HG02885 (cell line): ENCODE measurements around the gene LPIN1.
"Not testable (repeated sequence)": the region's sequence is repeated elsewhere in the genome, so short reads cannot be mapped to it uniquely, and the experiment has no call there.

Experiments
- ATAC-seq: cut with Tn5 transposase; IDR thresholded peaks from one replicate; pipeline ENCODE4 v1.9.1; 2021; ENCODE audit warnings: mild to moderate bottlenecking; ENCODE audit not compliant: unreplicated experiment, poor library complexity

The LPIN1 gene

GRCh38 chr2:11713815-11714214, 32.6 kb upstream of the LPIN1 start:
- no peak for ATAC-seq

DNA sequence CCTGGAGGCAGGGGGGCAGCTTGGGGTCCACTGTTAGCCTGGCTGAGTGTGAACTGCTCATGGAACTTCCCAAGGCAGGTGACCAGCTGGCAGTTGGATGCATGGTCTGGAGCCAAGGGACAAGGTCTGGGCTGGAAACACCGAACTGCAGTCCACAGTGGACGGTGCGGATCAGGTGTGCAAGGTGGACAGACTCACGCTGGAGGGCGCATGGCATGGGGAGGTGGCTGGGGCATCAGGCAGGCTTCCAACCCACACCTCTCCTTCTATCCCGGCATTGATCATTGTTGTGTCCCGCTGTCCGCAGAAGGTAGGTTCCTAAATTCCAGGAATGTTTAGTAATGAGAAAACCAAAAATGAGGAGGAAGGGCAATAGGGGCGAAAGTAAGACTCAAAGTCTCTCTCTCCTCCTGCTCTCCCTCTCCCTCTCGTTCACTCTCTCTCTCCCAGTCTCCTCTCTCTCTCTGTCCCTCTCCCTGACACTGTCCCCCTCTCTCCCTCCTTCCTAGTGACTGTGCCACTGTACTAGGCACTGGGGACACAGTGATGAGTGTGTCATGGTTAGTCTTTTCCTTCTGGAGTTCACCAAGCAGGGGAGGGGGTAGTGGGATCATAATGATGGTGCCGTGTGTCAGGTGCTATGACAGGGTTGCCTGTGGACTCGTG, 30.3 kb upstream of the LPIN1 start:
- ATAC-seq = no peak

DNA sequence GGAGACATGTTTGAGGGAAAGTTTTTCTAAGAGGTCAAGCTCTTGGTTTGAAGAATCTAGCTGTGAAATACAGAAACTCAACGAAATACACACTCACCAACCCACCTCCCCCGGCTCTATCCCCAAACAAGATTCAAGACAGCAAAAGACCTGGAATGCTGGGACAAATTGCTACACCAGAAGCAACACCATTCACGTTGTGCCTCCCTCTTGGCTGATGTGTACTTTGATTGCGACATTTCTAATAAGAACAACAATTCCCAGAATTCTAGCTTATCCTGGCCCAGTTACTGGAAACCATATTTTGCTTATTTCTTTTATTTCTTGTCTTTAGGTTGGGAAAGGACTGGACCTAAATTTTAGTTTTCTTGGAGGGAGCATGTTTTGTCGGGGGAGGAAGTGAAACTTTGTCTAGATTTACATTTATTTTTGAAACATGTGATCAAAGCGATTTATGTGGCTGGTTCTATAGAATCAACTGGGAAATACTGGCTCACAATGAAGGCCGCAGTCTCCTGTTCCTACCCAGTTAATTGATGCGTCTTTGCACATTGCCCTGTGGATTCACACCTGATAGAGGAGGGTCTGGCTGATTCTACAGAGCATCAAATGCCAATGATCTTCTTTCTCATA, 29.6 kb upstream of the LPIN1 start:
- no peak for ATAC-seq

DNA sequence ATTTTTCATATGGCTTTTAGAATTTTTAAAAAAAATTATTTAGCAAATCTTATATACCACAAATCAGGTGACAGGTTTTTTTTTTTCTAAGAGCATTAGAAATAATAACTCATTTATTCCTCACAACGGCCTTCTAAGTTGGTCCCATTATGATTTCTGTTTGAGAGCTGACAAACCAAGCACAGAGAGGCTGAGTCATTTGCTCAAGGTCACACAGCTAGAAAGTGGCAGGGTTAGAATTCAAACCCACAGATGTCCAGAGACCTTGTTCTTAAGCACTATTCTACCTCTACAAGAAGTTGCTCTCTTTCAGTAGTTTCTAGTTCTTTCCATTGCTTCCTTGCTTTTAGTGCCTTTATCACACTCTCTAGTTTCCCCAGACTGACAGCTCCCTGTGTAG, 28.8 kb upstream of the LPIN1 start:
- ATAC-seq = no peak

GRCh38 chr2:11718606-11719005, 27.8 kb upstream of the LPIN1 start:
- ATAC-seq = no peak

DNA sequence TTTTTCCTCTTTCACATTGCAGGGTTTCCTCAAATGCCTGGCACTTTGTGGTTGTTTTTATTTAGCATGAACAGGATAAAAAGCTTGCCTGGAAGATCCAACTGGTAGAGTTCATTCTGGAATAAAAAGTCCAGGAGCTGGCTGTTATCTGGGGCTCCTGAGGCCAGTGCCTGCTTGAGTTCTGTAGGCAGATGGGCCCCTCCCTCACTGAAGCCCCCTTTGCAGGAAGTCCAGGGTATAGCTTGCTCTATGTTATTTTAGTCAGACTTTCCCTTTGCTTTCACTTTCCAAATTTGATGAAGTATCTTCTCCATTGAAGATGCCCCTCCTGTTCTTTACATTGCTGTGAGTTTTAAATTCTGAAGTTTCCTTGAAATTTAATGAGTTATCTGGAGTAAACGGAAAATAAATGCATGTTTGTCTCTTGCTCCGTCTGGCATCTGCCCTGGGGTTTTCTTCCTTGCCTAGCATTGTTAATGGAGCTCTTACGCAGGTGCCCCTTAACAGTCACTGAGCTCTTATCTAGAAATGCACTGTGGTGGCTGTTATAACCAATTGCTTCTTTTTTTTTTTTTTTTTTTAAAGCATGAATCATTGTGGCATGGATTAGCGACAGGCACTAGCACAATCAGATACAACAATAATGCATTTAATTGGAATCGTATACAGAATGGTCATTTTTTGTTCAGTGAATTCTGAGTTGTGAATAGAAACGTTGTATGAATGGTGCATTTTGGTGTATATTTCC, 27.0 kb upstream of the LPIN1 start:
- ATAC-seq = no peak

DNA sequence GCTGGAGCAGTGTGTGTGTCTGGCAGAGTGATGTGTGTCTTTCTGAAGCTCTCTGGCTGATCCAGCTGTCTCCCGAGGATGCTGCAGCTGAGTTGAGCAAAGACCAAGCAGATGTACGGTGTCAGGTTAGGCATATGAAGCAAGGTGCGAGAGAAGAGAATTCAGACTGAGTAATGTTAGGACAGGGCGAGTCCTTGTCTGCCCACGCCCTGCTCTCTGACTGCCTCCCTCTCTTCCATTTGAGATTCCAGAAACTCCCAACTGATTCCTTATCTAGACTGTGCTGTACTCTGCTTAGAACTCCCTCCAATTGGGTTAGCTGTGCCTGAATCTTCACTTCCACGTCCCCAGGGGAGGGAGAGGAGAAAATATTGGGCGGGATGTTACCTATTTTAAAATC, 25.7 kb upstream of the LPIN1 start:
- ATAC-seq = no peak

DNA sequence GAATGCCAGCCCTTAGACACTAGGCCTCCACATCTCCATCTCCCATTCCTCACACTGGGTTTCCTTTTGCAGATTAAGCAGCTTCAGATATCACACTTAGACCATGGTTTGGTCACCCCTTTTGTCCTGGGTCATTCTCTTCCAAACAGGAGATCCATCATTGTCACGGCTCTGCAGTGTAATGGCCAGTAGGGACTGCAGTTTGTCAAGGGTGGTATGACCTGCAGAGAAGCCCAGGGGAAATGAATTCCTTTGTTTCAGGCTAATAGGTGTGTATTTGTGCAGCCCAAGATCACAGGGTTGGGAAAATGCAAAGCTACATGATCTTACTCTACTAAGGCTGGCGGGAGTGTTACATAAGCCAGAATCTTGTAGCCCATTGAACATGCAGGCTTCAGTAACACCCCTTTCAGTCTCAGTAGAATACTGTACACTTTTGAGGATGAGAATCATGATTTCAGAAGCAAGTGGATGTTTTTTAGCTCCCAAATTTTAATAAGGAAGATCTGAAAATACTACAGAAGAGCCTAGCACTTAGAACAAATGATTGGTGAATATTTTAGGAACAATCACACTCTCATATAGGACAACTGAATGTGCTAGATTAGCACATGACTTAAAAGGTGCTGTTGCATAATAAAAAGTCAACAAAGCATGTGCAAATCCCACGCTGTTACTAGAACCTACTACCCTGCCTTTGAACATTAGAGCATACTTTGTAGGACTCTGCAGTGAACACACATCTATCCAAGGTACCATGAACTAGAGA, 24.0 kb upstream of the LPIN1 start:
- ATAC-seq = no peak

GRCh38 chr2:11723061-11723371, 23.4 kb upstream of the LPIN1 start:
- no peak for ATAC-seq

DNA sequence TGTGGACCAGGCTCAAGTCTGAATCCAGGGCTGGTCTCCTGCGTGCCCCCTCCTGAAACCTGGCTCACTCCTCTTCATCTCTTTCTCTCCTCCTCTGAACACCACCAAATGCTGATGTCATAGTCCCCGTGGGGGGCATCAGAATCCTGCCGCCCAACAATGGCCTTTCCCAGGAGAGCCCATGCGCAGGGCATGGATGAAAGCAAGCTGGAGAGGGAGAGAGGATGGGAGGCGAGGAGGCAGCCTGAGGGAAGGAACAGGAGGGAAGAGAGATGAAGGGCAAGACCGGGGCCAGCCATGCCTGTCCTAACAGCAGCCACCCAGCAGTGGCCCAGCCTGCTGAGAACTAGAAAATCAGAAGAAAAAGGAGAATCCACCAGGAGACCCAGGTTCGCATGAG, 22.3 kb upstream of the LPIN1 start:
- no peak for ATAC-seq

GRCh38 chr2:11726384-11726783, 20.0 kb upstream of the LPIN1 start:
- ATAC-seq = no peak

GRCh38 chr2:11729362-11730212, 16.8 kb upstream of the LPIN1 start:
- ATAC-seq = no peak

GRCh38 chr2:11731214-11731984, 15.0 kb upstream of the LPIN1 start:
- not testable (repeated sequence) for ATAC-seq

GRCh38 chr2:11732587-11732986, 13.8 kb upstream of the LPIN1 start:
- ATAC-seq = no peak

GRCh38 chr2:11737852-11738251, 8.6 kb upstream of the LPIN1 start:
- not testable (repeated sequence) for ATAC-seq

DNA sequence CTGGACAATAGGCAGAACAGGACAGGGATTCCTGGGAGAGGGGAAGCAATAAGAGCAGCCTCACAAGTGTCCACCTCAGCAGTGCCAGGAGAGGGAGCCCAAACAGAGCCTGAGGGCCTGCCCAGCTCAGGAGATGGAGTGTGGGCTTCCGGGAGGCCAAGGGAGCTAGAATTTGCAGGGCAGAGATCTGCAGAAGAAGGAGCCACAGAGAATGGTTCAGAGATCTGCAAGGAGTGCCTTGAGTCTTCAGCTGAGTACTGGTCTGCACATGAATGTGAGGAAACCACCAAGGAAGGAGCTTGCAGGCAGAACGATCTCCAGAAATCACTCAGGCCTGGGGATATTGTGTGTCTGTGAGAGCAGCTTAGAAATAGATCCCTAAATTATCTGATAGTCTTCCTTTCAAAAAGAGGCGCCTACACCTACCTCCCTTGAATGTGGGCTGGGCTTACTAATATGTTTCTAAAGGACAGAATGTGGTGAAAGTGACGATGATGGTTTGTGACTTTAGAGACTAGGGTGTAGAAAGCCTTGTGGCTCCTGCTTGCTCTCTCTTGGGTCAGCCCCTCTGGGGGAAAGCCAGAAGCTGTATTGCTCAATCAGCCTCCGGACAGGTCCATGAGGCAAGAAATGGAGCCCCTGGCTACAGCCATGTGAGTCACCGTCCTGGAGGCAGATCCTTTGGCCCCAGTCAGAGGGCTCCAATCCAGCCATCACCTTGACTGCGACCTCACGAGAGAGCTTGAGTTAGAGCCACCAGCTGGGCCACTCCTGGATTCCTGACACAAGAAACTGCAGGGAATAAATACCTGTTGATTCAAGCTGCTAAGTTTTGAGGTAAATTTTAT, 7.6 kb upstream of the LPIN1 start:
- ATAC-seq = peak; percentile 82

DNA sequence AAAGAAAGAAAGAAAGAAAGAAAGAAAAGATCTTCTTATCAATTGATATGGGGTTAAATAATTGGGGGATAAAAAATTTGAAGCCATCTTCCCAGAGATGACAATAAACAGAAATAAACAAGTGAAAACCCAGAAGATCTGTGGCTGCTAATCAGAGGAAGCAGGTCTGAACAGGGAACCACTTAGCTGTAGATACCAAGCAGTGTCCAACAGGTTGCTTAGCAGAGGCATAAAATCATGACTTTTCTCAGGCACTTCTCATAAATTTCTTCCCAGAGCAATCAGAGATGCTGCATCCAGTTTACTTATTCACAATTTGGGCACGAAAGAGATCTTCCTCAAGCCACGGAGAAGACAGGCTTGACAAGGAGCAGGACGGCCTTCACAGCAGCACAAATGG, 5.7 kb upstream of the LPIN1 start:
- no peak for ATAC-seq

DNA sequence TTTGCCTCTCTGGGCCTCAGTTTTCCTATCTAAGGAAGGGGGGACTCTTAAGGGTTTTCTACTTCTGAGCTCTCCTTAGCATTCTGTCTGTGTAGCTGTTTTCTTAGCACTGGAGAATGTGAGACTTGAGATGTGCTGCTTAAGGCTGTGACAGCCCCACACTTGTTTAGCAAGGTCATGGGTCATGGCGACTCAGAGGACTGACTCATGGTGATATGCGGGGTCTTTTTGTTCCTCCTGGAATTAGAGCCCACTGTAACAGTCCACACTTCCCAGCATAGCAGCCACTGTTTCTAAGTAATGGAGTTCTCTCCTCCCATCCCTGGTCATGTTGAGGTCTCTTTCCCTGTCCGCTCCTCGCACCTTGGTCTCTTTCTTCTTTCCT, 4.1 kb upstream of the LPIN1 start:
- no peak for ATAC-seq
